ENCODE results near the gene POR. TPM values are rescaled to one million over a fixed set of nuclear protein-coding genes. Genes with fewer than 3 reads are reported as not detected.
A peak's percentile ranks its signal among the peaks of the same experiment; 100 is the strongest.

The POR gene
- total and polyA plus RNA-seq, 2 of the 13 experiments (the other 11 are each of a cell fraction or from before 2014, with no cell fraction given): 145 to 266 TPM

- TF ChIP-seq, protein P1, sequence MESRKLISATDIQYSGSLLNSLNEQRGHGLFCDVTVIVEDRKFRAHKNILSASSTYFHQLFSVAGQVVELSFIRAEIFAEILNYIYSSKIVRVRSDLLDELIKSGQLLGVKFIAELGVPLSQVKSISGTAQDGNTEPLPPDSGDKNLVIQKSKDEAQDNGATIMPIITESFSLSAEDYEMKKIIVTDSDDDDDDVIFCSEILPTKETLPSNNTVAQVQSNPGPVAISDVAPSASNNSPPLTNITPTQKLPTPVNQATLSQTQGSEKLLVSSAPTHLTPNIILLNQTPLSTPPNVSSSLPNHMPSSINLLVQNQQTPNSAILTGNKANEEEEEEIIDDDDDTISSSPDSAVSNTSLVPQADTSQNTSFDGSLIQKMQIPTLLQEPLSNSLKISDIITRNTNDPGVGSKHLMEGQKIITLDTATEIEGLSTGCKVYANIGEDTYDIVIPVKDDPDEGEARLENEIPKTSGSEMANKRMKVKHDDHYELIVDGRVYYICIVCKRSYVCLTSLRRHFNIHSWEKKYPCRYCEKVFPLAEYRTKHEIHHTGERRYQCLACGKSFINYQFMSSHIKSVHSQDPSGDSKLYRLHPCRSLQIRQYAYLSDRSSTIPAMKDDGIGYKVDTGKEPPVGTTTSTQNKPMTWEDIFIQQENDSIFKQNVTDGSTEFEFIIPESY (CRISPR knock-in tag; IDR thresholded peaks at IDR 0.05): peak; percentile 76; the same call in 1 of the 2 replicates
- peak; percentile 92 to 98 for TF ChIP-seq MAFK (conservative IDR thresholded peaks at IDR 0.05 in 1 of 2, IDR thresholded peaks at IDR 0.05 in 1 of 2; ENCODE audit: low read length in 2 of 2)
These were observed 23.2 kb downstream of the POR start (continued) for GRCh38 chr7:75937958-75938786.

GRCh38 chr7:75938921-75939320 is 24.0 kb downstream of the POR start:
- in situ Hi-C loops (cut with HindIII; ENCODE audit: extremely low pct_ligation_motif_present, low pct_unique_long_range_greater_than_20kb) (no loop called here), intact Hi-C loops (cut with micrococcal nuclease; ENCODE audit: unreplicated experiment) (no loop called here)
- ChIA-PET CTCF (ENCODE audit: low intra/inter-chr PET ratio, low total read pairs) (no interaction called here), POLR2A (interaction anchor here (1.8 to 2.5 kb wide), 2 partner anchors 23 to 54 kb away, joined by 6 read pairs; no protein-coding TSS in a partner anchor)
- no peaks in the 10 kb centered on the region for H3K9me3 ChIP-seq (ENCODE audit: low read length)
- H3K4me3 ChIP-seq (replicated peaks in 1 of 3; ENCODE audit: insufficient read depth in 1 of 3, low read depth in 2 of 3, low read length in 3 of 3): no peak overlapping the region
- TF ChIP-seq ZNF207 (IDR thresholded peaks at IDR 0.05; ENCODE audit: borderline replicate concordance) (no peak), HNF4G (IDR thresholded peaks at IDR 0.05; ENCODE audit: borderline replicate concordance, low read depth, low read length) (no peak), HNF4G (CRISPR knock-in tag; IDR thresholded peaks at IDR 0.05; ENCODE audit: borderline replicate concordance, low read depth) (no peak), ZNF549 (CRISPR knock-in tag; IDR thresholded peaks at IDR 0.05) (no peak), SATB2 (CRISPR knock-in tag; IDR thresholded peaks at IDR 0.05) (no peak), HOXD1 (CRISPR knock-in tag; IDR thresholded peaks at IDR 0.05) (no peak), REPIN1 (CRISPR knock-in tag; IDR thresholded peaks at IDR 0.05; ENCODE audit: borderline replicate concordance, low read depth) (no peak), ARID3A (IDR thresholded peaks at IDR 0.05; ENCODE audit: low read depth, low read length) (no peak), HNF4A (CRISPR knock-in tag; IDR thresholded peaks at IDR 0.05) (no peak), XBP1 (CRISPR knock-in tag; IDR thresholded peaks at IDR 0.05) (no peak), RCOR2 (CRISPR knock-in tag; IDR thresholded peaks at IDR 0.05) (no peak)
- WGBS (ENCODE audit: low lambda C conversion rate): 85% methylated on average over 5 of the region's 6 CpGs
- peak overlapping the region; percentile 6 for H3K27ac ChIP-seq (ENCODE audit: extremely low read length, insufficient read depth, low read length)
- no TSS peak for BruUV-seq (replicated peaks)
- H4K20me1 ChIP-seq (ENCODE audit: insufficient read depth, low read length): peaks cover 76% of the 10 kb centered on the region
- no peak overlapping the region for H3K9ac ChIP-seq (ENCODE audit: insufficient read depth, low read depth, low read length)
- H2AFZ ChIP-seq (ENCODE audit: low read length): no peak overlapping the region
- H3K27me3 ChIP-seq (ENCODE audit: control insufficient read depth in 1 of 2, insufficient read depth in 2 of 2, low read length in 2 of 2): no peaks in the 10 kb centered on the region
- peaks cover 51% of the 10 kb centered on the region for H3K4me1 ChIP-seq (ENCODE audit: insufficient read depth, low read length)
- DNase-seq (ENCODE audit: low spot score): no peak
- peaks cover 94% of the 10 kb centered on the region for H3K79me2 ChIP-seq (ENCODE audit: insufficient read depth, low read length)
- peaks cover 11 to 37% of the 10 kb centered on the region in 2 experiments; a peak in 4 of 5 replicates for H3K36me3 ChIP-seq (replicated peaks in 1 of 2; ENCODE audit: control insufficient read depth in 1 of 2, insufficient read depth in 2 of 2, low read length in 2 of 2)
- FAIRE-seq: no peak
- H3K4me2 ChIP-seq (ENCODE audit: low read depth, low read length): no peak overlapping the region
- no peak; the same call in 2 of the 3 replicates for ATAC-seq
